ENCODE data around the gene RGS13.
"Not testable (repeated sequence)": the region's sequence is repeated elsewhere in the genome, so short reads cannot be mapped to it uniquely, and the experiment has no call there.

The RGS13 gene

GRCh38 chr1:192635041-192635440 is 906 bp upstream of the RGS13 start:
- H3K27ac Mint-ChIP-seq = no peak overlapping the region
- peaks cover 7% of the 10 kb centered on the region for H3K4me1 Mint-ChIP-seq
- ATAC-seq (no peak), DNase-seq (ENCODE audit: low spot score in 2 of 2) (no peak)
- H3K9me3 Mint-ChIP-seq = no peaks in the 10 kb centered on the region
- H3K4me3 Mint-ChIP-seq = no peak overlapping the region
- no peaks in the 10 kb centered on the region for H3K36me3 Mint-ChIP-seq

DNA sequence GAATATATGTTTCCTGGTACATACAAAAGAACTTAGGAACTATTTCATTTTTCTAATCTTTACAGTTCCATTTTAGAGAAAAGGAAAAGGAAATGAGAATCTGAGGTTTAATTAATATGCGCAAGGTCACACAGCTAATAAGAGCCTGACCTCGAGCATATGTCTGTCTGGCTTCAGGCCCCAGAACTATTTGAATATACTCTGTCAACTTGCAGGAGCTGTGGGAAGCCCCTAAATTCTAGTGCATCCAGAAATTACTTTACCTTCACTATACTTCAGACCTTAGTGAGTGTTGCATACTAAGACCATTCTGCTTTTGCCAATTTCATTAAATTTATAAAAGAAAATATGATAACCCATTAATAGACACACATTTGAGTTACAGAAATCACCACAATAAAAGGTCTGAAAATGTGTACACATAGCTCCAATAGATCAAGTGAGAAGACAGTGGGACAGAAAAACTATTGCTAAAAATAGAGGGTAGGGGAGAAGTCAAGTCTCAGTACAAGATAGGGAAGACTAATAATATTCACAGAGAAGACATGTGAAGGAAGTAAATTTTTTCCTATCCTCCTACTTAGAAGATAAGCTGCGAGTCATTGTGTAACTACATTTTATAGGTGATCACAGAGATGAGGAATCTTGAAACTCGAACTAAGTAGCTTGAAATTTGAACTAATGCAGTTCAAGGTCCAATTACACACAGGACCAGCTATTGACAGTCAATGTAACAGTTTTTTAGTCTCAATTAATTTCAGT is 3.8 kb downstream of the RGS13 start:
- Mint-ChIP-seq H3K27ac (no peak overlapping the region), H3K36me3 (no peaks in the 10 kb centered on the region), H3K4me1 (peaks cover 13% of the 10 kb centered on the region), H3K9me3 (no peaks in the 10 kb centered on the region), H3K4me3 (no peak overlapping the region)
- ATAC-seq (peak; percentile 97), DNase-seq (ENCODE audit: low spot score in 2 of 2) (no peak)

GRCh38 chr1:192652159-192652558 is 16.2 kb downstream of the RGS13 start:
- Mint-ChIP-seq H3K4me3 (no peak overlapping the region), H3K4me1 (peaks cover 6% of the 10 kb centered on the region), H3K36me3 (no peaks in the 10 kb centered on the region), H3K27ac (no peak overlapping the region), H3K9me3 (no peaks in the 10 kb centered on the region)
- DNase-seq (ENCODE audit: low spot score in 2 of 2) (no peak), ATAC-seq (no peak)

DNA sequence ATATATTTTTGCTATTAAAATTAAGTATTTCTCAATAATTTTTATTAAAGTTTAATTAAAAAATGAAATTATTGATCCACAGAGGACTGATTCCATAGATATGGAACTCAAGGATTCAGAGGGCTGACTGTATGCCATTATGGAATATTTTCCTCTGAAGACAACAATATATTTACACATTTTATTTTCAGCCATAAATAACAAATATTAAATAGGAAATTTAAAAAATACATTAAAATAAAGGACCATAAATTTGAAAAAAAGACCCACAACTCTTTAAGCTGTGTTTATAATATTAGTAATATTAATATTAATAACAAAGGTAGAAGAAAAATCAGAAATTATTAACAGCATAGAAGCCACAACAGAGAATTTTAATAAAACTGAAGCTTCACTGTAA is 18.2 kb downstream of the RGS13 start:
- Mint-ChIP-seq H3K9me3 (no peaks in the 10 kb centered on the region), H3K4me1 (peaks cover 6% of the 10 kb centered on the region), H3K36me3 (no peaks in the 10 kb centered on the region), H3K27ac (no peak overlapping the region), H3K4me3 (no peak overlapping the region)
- ATAC-seq (no peak), DNase-seq (ENCODE audit: low spot score in 2 of 2) (no peak)

- Mint-ChIP-seq H3K9me3 (no peaks in the 10 kb centered on the region), H3K36me3 (no peaks in the 10 kb centered on the region), H3K4me1 (peaks cover 6% of the 10 kb centered on the region), H3K27ac (peak overlapping the region; percentile 24), H3K4me3 (no peak overlapping the region)
- ATAC-seq (peak; percentile 91), DNase-seq (ENCODE audit: low spot score in 2 of 2) (no peak)
Measured at GRCh38 chr1:192654591-192655251, 18.8 kb downstream of the RGS13 start.

GRCh38 chr1:192657760-192658159 is 21.8 kb downstream of the RGS13 start:
- Mint-ChIP-seq H3K4me1 (peaks cover 6% of the 10 kb centered on the region), H3K36me3 (no peaks in the 10 kb centered on the region), H3K27ac (no peak overlapping the region), H3K9me3 (no peaks in the 10 kb centered on the region), H3K4me3 (no peak overlapping the region)
- no peak for DNase-seq (ENCODE audit: low spot score in 2 of 2)
- ATAC-seq = no peak

DNA sequence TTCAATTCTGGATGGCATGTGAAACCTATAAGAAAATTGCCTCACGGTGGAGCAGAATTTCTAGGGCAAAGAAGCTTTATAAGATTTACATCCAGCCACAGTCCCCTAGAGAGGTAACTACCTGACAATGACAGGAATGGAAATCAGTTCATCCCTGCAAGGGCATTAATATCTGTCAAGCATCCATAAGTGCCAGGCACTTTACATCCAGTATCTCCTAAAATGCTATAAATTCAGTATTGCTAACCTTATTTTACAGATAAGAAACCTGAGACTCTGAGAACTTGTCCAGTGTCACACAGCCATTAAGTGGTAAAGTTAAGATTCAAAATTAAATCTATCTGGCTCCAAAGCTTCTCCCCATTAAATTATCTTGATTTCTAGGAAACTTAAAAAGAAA is 22.3 kb downstream of the RGS13 start:
- no peak overlapping the region for H3K27ac Mint-ChIP-seq
- no peaks in the 10 kb centered on the region for H3K9me3 Mint-ChIP-seq
- peaks cover 6% of the 10 kb centered on the region for H3K4me1 Mint-ChIP-seq
- DNase-seq (ENCODE audit: low spot score in 2 of 2) (no peak), ATAC-seq (no peak)
- H3K36me3 Mint-ChIP-seq = no peaks in the 10 kb centered on the region
- no peak overlapping the region for H3K4me3 Mint-ChIP-seq

DNA sequence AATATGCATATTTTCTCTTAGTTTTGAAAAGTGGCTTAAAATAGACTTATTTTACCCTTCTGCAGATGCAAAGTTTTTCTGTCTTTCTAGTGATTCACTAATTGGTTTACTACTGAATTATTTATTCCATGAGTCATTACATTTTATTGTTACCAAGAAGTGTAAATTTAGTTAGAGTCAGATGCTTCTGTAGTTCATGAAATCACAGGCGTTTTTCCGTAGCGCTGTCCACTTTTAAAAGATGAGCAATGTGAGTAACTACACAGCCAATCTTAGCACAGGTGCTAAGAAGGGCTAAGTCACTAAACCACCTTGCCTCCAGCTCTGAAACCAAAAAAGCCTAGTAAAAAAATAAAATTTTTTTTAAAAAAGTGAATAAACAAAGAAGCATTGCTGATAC is 24.7 kb downstream of the RGS13 start:
- H3K9me3 Mint-ChIP-seq = no peaks in the 10 kb centered on the region
- no peak for DNase-seq (ENCODE audit: low spot score in 2 of 2)

GRCh38 chr1:192668409-192668983 is 32.5 kb downstream of the RGS13 start:
- H3K36me3 Mint-ChIP-seq = no peaks in the 10 kb centered on the region
- no peak overlapping the region for H3K4me3 Mint-ChIP-seq
- ATAC-seq (no peak), DNase-seq (ENCODE audit: low spot score in 2 of 2) (no peak)
- no peak overlapping the region for H3K27ac Mint-ChIP-seq
- H3K9me3 Mint-ChIP-seq = peaks cover 3% of the 10 kb centered on the region
- no peaks in the 10 kb centered on the region for H3K4me1 Mint-ChIP-seq

More for the DNA sequence above, 24.7 kb downstream of the RGS13 start:
- Mint-ChIP-seq H3K27ac (no peak overlapping the region), H3K36me3 (no peaks in the 10 kb centered on the region), H3K4me1 (no peaks in the 10 kb centered on the region), H3K4me3 (no peak overlapping the region)
- peak; percentile 46 for ATAC-seq

GRCh38 chr1:192669174-192669573 is 33.2 kb downstream of the RGS13 start:
- H3K4me1 Mint-ChIP-seq = no peaks in the 10 kb centered on the region
- H3K9me3 Mint-ChIP-seq = peaks cover 3% of the 10 kb centered on the region
- H3K27ac Mint-ChIP-seq = no peak overlapping the region
- DNase-seq (ENCODE audit: low spot score in 2 of 2) (no peak), ATAC-seq (peak; percentile 85)
- H3K36me3 Mint-ChIP-seq = no peaks in the 10 kb centered on the region
- no peak overlapping the region for H3K4me3 Mint-ChIP-seq

DNA sequence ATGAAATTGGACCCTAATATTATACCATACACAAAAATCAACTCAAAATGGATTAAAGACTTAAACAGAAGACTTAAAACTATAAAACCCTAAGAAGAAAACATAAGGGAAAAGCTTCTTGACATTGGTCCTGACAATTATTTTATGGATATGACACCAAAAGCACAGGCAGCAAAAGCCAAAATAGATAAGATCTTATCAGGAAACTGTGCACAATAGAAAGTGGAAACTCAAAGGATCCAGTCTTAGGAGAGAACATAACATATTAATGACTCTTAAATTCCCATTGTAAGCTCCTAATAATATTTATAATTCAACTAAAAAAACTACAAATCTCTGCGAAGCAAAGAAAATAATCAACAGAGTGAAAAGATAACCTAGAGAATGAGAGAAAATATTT is 39.8 kb downstream of the RGS13 start:
- DNase-seq (ENCODE audit: low spot score in 2 of 2) (no peak), ATAC-seq (no peak)
- Mint-ChIP-seq H3K36me3 (no peaks in the 10 kb centered on the region), H3K4me1 (no peaks in the 10 kb centered on the region), H3K27ac (no peak overlapping the region), H3K9me3 (no peaks in the 10 kb centered on the region), H3K4me3 (no peak overlapping the region)

- ATAC-seq (no peak), DNase-seq (ENCODE audit: low spot score in 2 of 2) (no peak)
- Mint-ChIP-seq H3K36me3 (no peaks in the 10 kb centered on the region), H3K4me1 (no peaks in the 10 kb centered on the region), H3K27ac (no peak overlapping the region), H3K4me3 (no peak overlapping the region), H3K9me3 (no peaks in the 10 kb centered on the region)
Measured at GRCh38 chr1:192678099-192678498, 42.2 kb downstream of the RGS13 start.

GRCh38 chr1:192682335-192682734 is 46.4 kb downstream of the RGS13 start:
- H3K27ac Mint-ChIP-seq = no peak overlapping the region
- no peaks in the 10 kb centered on the region for H3K4me1 Mint-ChIP-seq
- peaks cover 4% of the 10 kb centered on the region for H3K9me3 Mint-ChIP-seq
- no peak overlapping the region for H3K4me3 Mint-ChIP-seq
- DNase-seq (ENCODE audit: low spot score in 2 of 2) (no peak), ATAC-seq (no peak)
- H3K36me3 Mint-ChIP-seq = no peaks in the 10 kb centered on the region

DNA sequence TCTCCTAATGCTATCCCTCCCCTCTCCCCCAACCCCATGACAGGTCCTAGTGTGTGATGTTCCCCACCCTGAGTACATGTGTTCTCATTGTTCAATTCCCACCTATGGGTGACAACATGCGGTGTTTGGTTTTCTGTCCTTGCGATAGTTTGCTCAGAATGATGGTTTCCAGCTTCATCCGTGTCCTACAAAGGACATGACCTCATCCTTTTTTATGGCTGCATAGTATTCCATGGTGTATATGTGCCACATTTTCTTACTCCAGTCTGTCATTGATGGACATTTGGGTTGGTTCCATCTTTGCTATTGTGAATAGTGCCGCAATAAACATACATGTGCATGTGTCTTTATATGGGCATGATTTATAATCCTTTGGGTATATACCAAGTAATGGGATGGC is 47.1 kb downstream of the RGS13 start:
- ATAC-seq; DNase-seq (ENCODE audit: low spot score in 2 of 2); H3K36me3 Mint-ChIP-seq; H3K4me3 Mint-ChIP-seq; H3K27ac Mint-ChIP-seq; H3K4me1 Mint-ChIP-seq; H3K9me3 Mint-ChIP-seq: not testable (repeated sequence)

GRCh38 chr1:192689459-192689858 is 53.5 kb downstream of the RGS13 start:
- H3K27ac Mint-ChIP-seq = no peak overlapping the region
- peaks cover 4% of the 10 kb centered on the region for H3K9me3 Mint-ChIP-seq
- no peak overlapping the region for H3K4me3 Mint-ChIP-seq
- DNase-seq (ENCODE audit: low spot score in 2 of 2) (no peak), ATAC-seq (no peak)
- H3K36me3 Mint-ChIP-seq = no peaks in the 10 kb centered on the region
- H3K4me1 Mint-ChIP-seq = no peaks in the 10 kb centered on the region

GRCh38 chr1:192691041-192691440 is 55.1 kb downstream of the RGS13 start:
- DNase-seq (ENCODE audit: low spot score in 2 of 2) (no peak), ATAC-seq (no peak)
- H3K4me1 Mint-ChIP-seq = no peaks in the 10 kb centered on the region
- H3K4me3 Mint-ChIP-seq = no peak overlapping the region
- no peaks in the 10 kb centered on the region for H3K36me3 Mint-ChIP-seq
- no peak overlapping the region for H3K27ac Mint-ChIP-seq
- no peaks in the 10 kb centered on the region for H3K9me3 Mint-ChIP-seq
